B cell (primary cell): Measurements from ENCODE around the gene RASSF3. TPM values are rescaled to one million over a fixed set of nuclear protein-coding genes. Genes with fewer than 3 reads are reported as not detected.

Source experiments
- ATAC-seq: fragments of 200-7000 bp; cut with Tn5 transposase; one replicate; pipeline ENCODE4 v1.10.0; 2021; ENCODE audit warnings: low read depth, mild to moderate bottlenecking, moderate number of reproducible peaks, moderate library complexity
- CTCF ChIA-PET: fragments of 350-600 bp; sonication (Branson Sonifier 250); formaldehyde crosslinking; loops from one replicate; lab custom pipeline; 2021; ENCODE audit warnings: antibody characterized with exemption, inconsistent platforms; lab: Charles Lee
- POLR2A ChIA-PET: fragments of 350-600 bp; sonication (Branson Sonifier 250); formaldehyde crosslinking; loops from one replicate; lab custom pipeline; 2021; ENCODE audit warnings: antibody characterized with exemption; lab: Charles Lee
- DNase-seq: peaks from one replicate; pipeline ENCODE4 v3.0.0; 2013
- H2AFZ ChIP-seq: 2 replicates; pipeline ENCODE4 v1.6.1; 2012; ENCODE audit warnings: mild to moderate bottlenecking, low read depth, low read length; ENCODE audit not compliant: insufficient read depth, poor library complexity, severe bottlenecking
- H3K27ac ChIP-seq, 2 donors: 1 replicate in 1 of 2; 2 replicates in 1 of 2; pipeline ENCODE4 v1.5.1; 2012 to 2013; ENCODE audit warnings: low read length in 2 of 2, mild to moderate bottlenecking in 2 of 2, moderate library complexity in 1 of 2
- H3K27me3 ChIP-seq, 4 experiments: fragments of 200-600 bp in 1 of 4; sonication (generic) in 1 of 4; replicated peaks in 1 of 4; 1 replicate in 2 of 4; 2 replicates in 2 of 4; pipeline versions ENCODE4 v1.6.1 to v1.7.0; 2013 to 2016; ENCODE audit warnings: low read length in 3 of 4, mild to moderate bottlenecking in 2 of 4, mixed read lengths in 1 of 4, moderate library complexity in 1 of 4; ENCODE audit not compliant: insufficient read depth in 4 of 4, control insufficient read depth in 3 of 4; ENCODE audit errors: control extremely low read depth in 1 of 4
- H3K36me3 ChIP-seq, 2 experiments: replicated peaks in 1 of 2; 1 replicate in 1 of 2; 2 replicates in 1 of 2; pipeline versions ENCODE4 v1.6.1 to v1.7.1; 2013; ENCODE audit warnings: low read length in 1 of 2; ENCODE audit not compliant: insufficient read depth in 2 of 2, control insufficient read depth in 1 of 2; ENCODE audit errors: control extremely low read depth in 1 of 2, extremely low read depth in 1 of 2
- H3K4me1 ChIP-seq, 2 donors: fragments of 200-600 bp in 1 of 2; sonication (generic) in 1 of 2; 1 replicate in 1 of 2; 2 replicates in 1 of 2; pipeline versions ENCODE4 v1.5.1 to v1.6.1; 2013 to 2017; ENCODE audit warnings: low read length in 2 of 2; ENCODE audit not compliant: control insufficient read depth in 2 of 2, insufficient read depth in 2 of 2
- H3K4me2 ChIP-seq: replicated peaks from 2 replicates; pipeline ENCODE3; 2012; ENCODE audit warnings: mild to moderate bottlenecking, low read depth, low read length; ENCODE audit not compliant: poor library complexity, severe bottlenecking
- H3K4me3 ChIP-seq, 5 experiments: fragments of 200-600 bp in 1 of 5; sonication (generic) in 1 of 5; 1 replicate in 3 of 5; 2 replicates in 2 of 5; pipeline versions ENCODE4 v1.5.1 to v1.7.0; 2011 to 2016; ENCODE audit warnings: low read length in 4 of 5, mild to moderate bottlenecking in 4 of 5, low read depth in 2 of 5, control low read depth in 1 of 5, moderate library complexity in 1 of 5; ENCODE audit not compliant: insufficient read depth in 1 of 5; ENCODE audit errors: control extremely low read depth in 1 of 5, extremely low read depth in 1 of 5
- H3K79me2 ChIP-seq: fragments of 200-600 bp; sonication (generic); one replicate; pipeline ENCODE4 v1.6.0; 2016; ENCODE audit warnings: low read length; ENCODE audit not compliant: control insufficient read depth, insufficient read depth
- H3K9ac ChIP-seq: fragments of 200-600 bp; sonication (generic); 2 replicates; pipeline ENCODE4 v1.6.1; 2017; ENCODE audit warnings: mild to moderate bottlenecking, low read length, moderate library complexity
- H3K9me3 ChIP-seq, 3 donors: one replicate each; pipeline versions ENCODE4 v1.6.1 to v1.7.1; 2013; ENCODE audit warnings: low read length in 2 of 3; ENCODE audit not compliant: control insufficient read depth in 2 of 3, insufficient read depth in 1 of 3; ENCODE audit errors: control extremely low read depth in 1 of 3
- H4K20me1 ChIP-seq: 2 replicates; pipeline ENCODE4 v1.6.0; 2012; ENCODE audit warnings: mild to moderate bottlenecking, low read length; ENCODE audit not compliant: insufficient read depth, control insufficient read depth, poor library complexity, severe bottlenecking
- H3K27ac Mint-ChIP-seq: one replicate; pipeline ENCODE4 v1.8.0; 2021; ENCODE audit warnings: mixed read lengths
- H3K27me3 Mint-ChIP-seq: one replicate; pipeline ENCODE4 v1.8.0; 2021; ENCODE audit warnings: mixed read lengths
- H3K4me1 Mint-ChIP-seq: one replicate; pipeline ENCODE4 v1.8.0; 2021; ENCODE audit warnings: mixed read lengths
- H3K4me3 Mint-ChIP-seq: one replicate; pipeline ENCODE4 v1.8.0; 2021; ENCODE audit warnings: mixed read lengths
- H3K9me3 Mint-ChIP-seq: one replicate; pipeline ENCODE4 v1.8.0; 2022; ENCODE audit warnings: mixed read lengths; ENCODE audit not compliant: insufficient read depth
- EZH2 ChIP-seq: IDR thresholded peaks from 2 replicates; pipeline ENCODE4 v1.6.1; 2012; ENCODE audit warnings: borderline replicate concordance, low read depth, mild to moderate bottlenecking, moderate library complexity, low read length; ENCODE audit not compliant: insufficient read depth, poor library complexity, severe bottlenecking
- WGBS: methylation state at CpG from one replicate; pipeline ENCODE4 v1.1.5; 2013; ENCODE audit warnings: missing lambda C conversion rate; ENCODE audit not compliant: insufficient coverage; 5-methylcytosine and 5-hydroxymethylcytosine counted together
- intact Hi-C: fragments of 100-400 bp; cut with micrococcal nuclease; formaldehyde crosslinking; loops from one replicate; pipeline ENCODE4 v1.10.0; 2022
- polyA plus RNA-seq: library from polyadenylated mRNA; depleted of rRNA; stranded (reverse); fragments of >200 nt; gene quantifications from 2 replicates; pipeline ENCODE4 v1.2.3, GENCODE V29; 2012
- total RNA-seq, 2 donors: library from RNA; stranded (reverse); fragments of 120-200 nt in 1 of 2; gene quantifications; 1 replicate in 1 of 2; 2 replicates in 1 of 2; pipeline versions ENCODE4 v1.2.3 to v1.2.4, GENCODE V29; 2013 to 2022
- TF ChIP-seq, protein P1 (sequence below): fragments of 200-600 bp; IDR thresholded peaks from one replicate; pipeline ENCODE4 v1.8.0; 2022; ENCODE audit warnings: antibody characterized with exemption, mild to moderate bottlenecking

The RASSF3 gene
- total and polyA plus RNA-seq, 2 donors (not counting 1 experiment from before 2014, with no cell fraction given) = 25.8 to 104 TPM

DNA sequence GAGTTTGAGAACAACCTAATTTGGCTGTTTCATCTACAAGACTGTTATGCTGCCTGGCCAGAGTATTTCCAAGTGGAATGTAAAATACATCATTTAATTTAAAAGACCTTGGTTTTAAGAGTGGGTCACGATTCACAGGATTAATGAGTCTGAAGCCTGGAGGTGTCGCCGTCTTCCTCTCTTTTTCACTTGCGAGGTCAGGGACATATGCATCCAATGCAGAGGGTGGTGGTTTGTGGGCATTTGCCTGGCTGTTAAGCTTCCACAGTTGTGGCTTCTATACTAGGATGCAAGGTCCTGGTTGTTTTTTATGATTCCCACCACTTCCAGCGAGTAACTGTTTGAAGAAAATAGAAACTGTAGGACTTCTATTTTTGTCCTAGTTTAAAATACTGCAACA lies 22.8 kb upstream of the RASSF3 start:
- no peaks in the 10 kb centered on the region for H3K27me3 ChIP-seq
- H3K79me2 ChIP-seq = no peaks in the 10 kb centered on the region
- no peak for ATAC-seq
- DNase-seq = no peak
- H2AFZ ChIP-seq = no peak overlapping the region
- H3K27ac Mint-ChIP-seq = no peak overlapping the region
- H3K9me3 ChIP-seq = no peaks in the 10 kb centered on the region
- H3K4me2 ChIP-seq = no peak overlapping the region
- H3K9ac ChIP-seq = no peak overlapping the region
- H4K20me1 ChIP-seq = no peaks in the 10 kb centered on the region
- no peak overlapping the region for H3K4me3 ChIP-seq
- no peak overlapping the region for H3K27ac ChIP-seq
- intact Hi-C loops = loop anchor here (1.0 kb wide), 1 partner anchor 111 kb away; no protein-coding TSS in a partner anchor
- H3K4me1 ChIP-seq = peaks cover 8 to 13% of the 10 kb centered on the region in 2 donors
- POLR2A ChIA-PET = no interaction called here
- no peak overlapping the region for H3K4me3 Mint-ChIP-seq
- 80% methylated on average over 1 of the region's 5 CpGs for WGBS
- peaks cover 4% of the 10 kb centered on the region for H3K27me3 Mint-ChIP-seq
- CTCF ChIA-PET = interaction anchor here (0.5 to 8.0 kb wide), 10 partner anchors 21 to 194 kb away, joined by 3 to 48 read pairs (median 3); no protein-coding TSS in a partner anchor
- H3K9me3 Mint-ChIP-seq = no peaks in the 10 kb centered on the region
- no peaks in the 10 kb centered on the region for H3K36me3 ChIP-seq
- TF ChIP-seq, protein P1, sequence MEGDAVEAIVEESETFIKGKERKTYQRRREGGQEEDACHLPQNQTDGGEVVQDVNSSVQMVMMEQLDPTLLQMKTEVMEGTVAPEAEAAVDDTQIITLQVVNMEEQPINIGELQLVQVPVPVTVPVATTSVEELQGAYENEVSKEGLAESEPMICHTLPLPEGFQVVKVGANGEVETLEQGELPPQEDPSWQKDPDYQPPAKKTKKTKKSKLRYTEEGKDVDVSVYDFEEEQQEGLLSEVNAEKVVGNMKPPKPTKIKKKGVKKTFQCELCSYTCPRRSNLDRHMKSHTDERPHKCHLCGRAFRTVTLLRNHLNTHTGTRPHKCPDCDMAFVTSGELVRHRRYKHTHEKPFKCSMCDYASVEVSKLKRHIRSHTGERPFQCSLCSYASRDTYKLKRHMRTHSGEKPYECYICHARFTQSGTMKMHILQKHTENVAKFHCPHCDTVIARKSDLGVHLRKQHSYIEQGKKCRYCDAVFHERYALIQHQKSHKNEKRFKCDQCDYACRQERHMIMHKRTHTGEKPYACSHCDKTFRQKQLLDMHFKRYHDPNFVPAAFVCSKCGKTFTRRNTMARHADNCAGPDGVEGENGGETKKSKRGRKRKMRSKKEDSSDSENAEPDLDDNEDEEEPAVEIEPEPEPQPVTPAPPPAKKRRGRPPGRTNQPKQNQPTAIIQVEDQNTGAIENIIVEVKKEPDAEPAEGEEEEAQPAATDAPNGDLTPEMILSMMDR = no peak
- TF ChIP-seq EZH2 = no peak
- H3K4me1 Mint-ChIP-seq = peaks cover 11% of the 10 kb centered on the region

DNA sequence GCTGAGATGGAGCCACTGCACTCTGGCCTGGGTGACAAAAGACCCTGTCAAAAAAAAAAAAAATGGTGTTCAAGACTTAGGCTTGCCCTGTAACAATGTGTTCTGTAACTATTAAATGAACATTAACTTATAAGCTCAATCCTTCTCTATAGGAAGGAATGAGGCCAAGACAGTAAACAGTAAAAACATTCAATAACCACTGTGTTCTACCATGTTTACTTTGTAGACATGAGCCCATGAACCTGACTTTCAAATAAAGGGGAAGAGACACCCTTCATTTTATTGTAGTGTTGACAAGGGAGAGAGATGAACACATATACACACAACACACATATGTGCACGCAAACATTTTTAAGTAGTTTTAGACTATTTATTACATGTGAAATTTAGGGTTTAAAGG lies 20.1 kb upstream of the RASSF3 start:
- Histone ChIP-seq H3K27me3 (no peaks in the 10 kb centered on the region), H3K9me3 (no peaks in the 10 kb centered on the region), H2AFZ (no peak overlapping the region), H3K9ac (no peak overlapping the region), H3K4me3 (no peak overlapping the region), H3K4me2 (no peak overlapping the region), H3K4me1 (no peaks in the 10 kb centered on the region), H3K36me3 (no peaks in the 10 kb centered on the region), H4K20me1 (no peaks in the 10 kb centered on the region), H3K79me2 (no peaks in the 10 kb centered on the region), H3K27ac (no peak overlapping the region)
- ChIA-PET CTCF (interaction anchor here (1.3 to 8.0 kb wide), 5 partner anchors 13 to 110 kb away, joined by 3 to 48 read pairs (median 5); no protein-coding TSS in a partner anchor), POLR2A (no interaction called here)
- Mint-ChIP-seq H3K27ac (no peak overlapping the region), H3K9me3 (no peaks in the 10 kb centered on the region), H3K4me3 (no peak overlapping the region), H3K4me1 (no peaks in the 10 kb centered on the region), H3K27me3 (no peaks in the 10 kb centered on the region)
- DNase-seq (no peak), ATAC-seq (no peak)
- WGBS = no CpG with 5 or more reads among the region's 1 CpG
- intact Hi-C loops = no loop called here
- TF ChIP-seq EZH2 = no peak
